Caco-2 (cell line): ENCODE measurements around the gene ABCB8. TPM values are rescaled to one million over a fixed set of nuclear protein-coding genes. Genes with fewer than 3 reads are reported as not detected.

Experiments used
- BruUV-seq: library from RNA; stranded (reverse); fragments of 400-500 nt; replicated peaks from 2 replicates; lab custom pipeline; 2021; lab: Mats Ljungman, UMichigan
- CTCF ChIA-PET: fragments of 300-600 bp; sonication (Branson Sonifier 250); formaldehyde crosslinking; loops from one replicate; lab custom pipeline; 2022; ENCODE audit warnings: antibody characterized with exemption; lab: Charles Lee
- POLR2A ChIA-PET: fragments of 300-600 bp; sonication (Branson Sonifier 250); formaldehyde crosslinking; loops from one replicate; lab custom pipeline; 2022; ENCODE audit warnings: antibody characterized with exemption; lab: Charles Lee
- DNase-seq, 2 experiments: peaks; one replicate each; pipeline versions ENCODE4 v3.0.0 to v3.0.0-alpha.2; 2020 to 2022
- H3K27me3 ChIP-seq: replicated peaks from 2 replicates; pipeline ENCODE4 v1.6.0; 2011; ENCODE audit warnings: low read length; ENCODE audit not compliant: control insufficient read depth, insufficient read depth
- H3K36me3 ChIP-seq: 2 replicates; pipeline ENCODE4 v1.5.1; 2011; ENCODE audit warnings: low read length; ENCODE audit not compliant: control insufficient read depth, insufficient read depth
- H3K4me1 ChIP-seq: fragments of 250-450 bp; sonication (Bioruptor Pico); 2 replicates; pipeline ENCODE4 v1.5.1; 2020; ENCODE audit warnings: mild to moderate bottlenecking
- H3K4me3 ChIP-seq: 2 replicates; pipeline ENCODE4 v1.5.1; 2011; ENCODE audit warnings: low read depth, mild to moderate bottlenecking, control low read depth, low read length
- H3K9me3 ChIP-seq: fragments of 250-450 bp; sonication (Bioruptor Pico); 2 replicates; pipeline ENCODE4 v1.5.1; 2020; ENCODE audit warnings: mild to moderate bottlenecking, moderate library complexity
- H3K27ac Mint-ChIP-seq: one replicate; pipeline ENCODE4 v1.8.0; 2022; ENCODE audit warnings: mixed read lengths; ENCODE audit not compliant: unreplicated experiment
- H3K27me3 Mint-ChIP-seq: one replicate; pipeline ENCODE4 v1.8.0; 2022; ENCODE audit warnings: mixed read lengths; ENCODE audit not compliant: insufficient read depth, unreplicated experiment
- H3K36me3 Mint-ChIP-seq: one replicate; pipeline ENCODE4 v1.8.0; 2022; ENCODE audit warnings: mild to moderate bottlenecking, mixed read lengths; ENCODE audit not compliant: insufficient read depth, unreplicated experiment
- H3K4me1 Mint-ChIP-seq: one replicate; pipeline ENCODE4 v1.8.0; 2022; ENCODE audit warnings: low read depth, mixed read lengths; ENCODE audit not compliant: unreplicated experiment
- H3K4me3 Mint-ChIP-seq: one replicate; pipeline ENCODE4 v1.8.0; 2022; ENCODE audit warnings: mild to moderate bottlenecking, moderate library complexity, mixed read lengths; ENCODE audit not compliant: unreplicated experiment
- H3K9me3 Mint-ChIP-seq: one replicate; pipeline ENCODE4 v1.8.0; 2022; ENCODE audit warnings: mixed read lengths; ENCODE audit not compliant: unreplicated experiment
- CTCF ChIP-seq, 2 experiments: fragments of 200-600 bp in 1 of 2; IDR thresholded peaks; 1 replicate in 1 of 2; 2 replicates in 1 of 2; pipeline versions ENCODE4 v1.5.1 to v1.8.0; 2011 to 2022; ENCODE audit warnings: antibody characterized with exemption in 1 of 2, control low read depth in 1 of 2, inconsistent platforms in 1 of 2, low read depth in 1 of 2, low read length in 1 of 2, mild to moderate bottlenecking in 1 of 2, moderate library complexity in 1 of 2; ENCODE audit not compliant: insufficient read depth in 1 of 2, severe bottlenecking in 1 of 2, unreplicated experiment in 1 of 2
- intact Hi-C: fragments of 100-400 bp; cut with micrococcal nuclease; formaldehyde crosslinking; loops from one replicate; pipeline ENCODE4 v1.10.0; 2022; ENCODE audit not compliant: unreplicated experiment
- total RNA-seq: library from RNA; stranded (reverse); gene quantifications from 2 replicates; pipeline ENCODE4 v1.2.3, GENCODE V29; 2022

The ABCB8 gene
- total RNA-seq, 1 experiment from 2014 or later: 30.8 TPM

GRCh38 chr7:151071032-151071866, 43.0 kb downstream of the ABCB8 start:
- Mint-ChIP-seq H3K27me3 (no peaks in the 10 kb centered on the region), H3K4me1 (no peaks in the 10 kb centered on the region), H3K27ac (no peak overlapping the region), H3K4me3 (no peak overlapping the region), H3K36me3 (peaks cover 93% of the 10 kb centered on the region), H3K9me3 (no peaks in the 10 kb centered on the region)
- H3K27me3 ChIP-seq: no peaks in the 10 kb centered on the region
- ChIA-PET CTCF (no interaction called here), POLR2A (interaction anchor here (1.2 kb wide), 1 partner anchor 8 kb away, joined by 3 read pairs; no protein-coding TSS in a partner anchor)
- DNase-seq: no peak
- H3K4me1 ChIP-seq: peaks cover 18% of the 10 kb centered on the region
- TF ChIP-seq CTCF (IDR thresholded peaks at IDR 0.05; ENCODE audit: insufficient read depth in 1 of 2, low read depth in 1 of 2, low read length in 1 of 2, severe bottlenecking in 1 of 2, unreplicated experiment in 1 of 2): no peak
- intact Hi-C loops: no loop called here
- H3K4me3 ChIP-seq: no peak overlapping the region
- no peaks in the 10 kb centered on the region for H3K9me3 ChIP-seq
- peaks cover 1% of the 10 kb centered on the region for H3K36me3 ChIP-seq
- BruUV-seq: no TSS peak

DNA sequence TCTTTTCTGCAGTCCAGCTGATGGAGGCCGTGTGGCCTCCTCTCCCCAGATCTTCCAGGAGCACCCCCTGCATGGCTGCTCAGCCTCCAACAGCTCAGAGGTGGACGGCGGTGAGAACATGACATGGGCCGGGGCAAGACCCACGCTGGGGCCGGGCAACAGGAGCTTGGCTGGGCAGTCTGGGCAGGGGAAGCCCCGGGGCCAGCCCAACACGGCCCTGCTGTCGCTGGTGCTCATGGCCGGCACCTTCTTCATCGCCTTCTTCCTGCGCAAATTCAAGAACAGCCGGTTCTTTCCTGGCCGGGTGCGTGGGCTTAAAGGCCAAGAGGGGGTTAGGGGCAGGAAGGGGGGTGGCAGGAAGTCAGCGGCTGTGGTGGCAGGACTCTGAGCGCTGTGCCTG, 45.7 kb downstream of the ABCB8 start:
- POLR2A ChIA-PET: no interaction called here
- H3K27ac Mint-ChIP-seq: no peak overlapping the region
- CTCF ChIA-PET: no interaction called here
- Histone ChIP-seq H3K36me3 (peaks cover 1% of the 10 kb centered on the region), H3K4me1 (0 out of 2 replicates have a peak, but pooled peaks cover 5% of the 10 kb centered on the region), H3K27me3 (no peaks in the 10 kb centered on the region), H3K9me3 (no peaks in the 10 kb centered on the region), H3K4me3 (no peak overlapping the region)
- H3K4me3 Mint-ChIP-seq: no peak overlapping the region
- H3K27me3 Mint-ChIP-seq: no peaks in the 10 kb centered on the region
- intact Hi-C loops: no loop called here
- BruUV-seq: no TSS peak
- no peaks in the 10 kb centered on the region for H3K4me1 Mint-ChIP-seq
- no peak for TF ChIP-seq CTCF (IDR thresholded peaks at IDR 0.05; ENCODE audit: insufficient read depth in 1 of 2, low read depth in 1 of 2, low read length in 1 of 2, severe bottlenecking in 1 of 2, unreplicated experiment in 1 of 2)
- H3K9me3 Mint-ChIP-seq: no peaks in the 10 kb centered on the region
- H3K36me3 Mint-ChIP-seq: peaks cover 95% of the 10 kb centered on the region
- no peak for DNase-seq

GRCh38 chr7:151074817-151075661, 46.8 kb downstream of the ABCB8 start:
- Mint-ChIP-seq H3K27ac (peak overlapping the region; percentile 51), H3K9me3 (no peaks in the 10 kb centered on the region), H3K4me3 (no peak overlapping the region), H3K36me3 (peaks cover 93% of the 10 kb centered on the region), H3K4me1 (no peaks in the 10 kb centered on the region), H3K27me3 (no peaks in the 10 kb centered on the region)
- Histone ChIP-seq H3K9me3 (no peaks in the 10 kb centered on the region), H3K4me3 (no peak overlapping the region), H3K4me1 (0 out of 2 replicates have a peak, but pooled peaks cover 5% of the 10 kb centered on the region), H3K36me3 (no peaks in the 10 kb centered on the region), H3K27me3 (no peaks in the 10 kb centered on the region)
- no TSS peak for BruUV-seq
- ChIA-PET POLR2A (no interaction called here), CTCF (no interaction called here)
- intact Hi-C loops: no loop called here
- TF ChIP-seq CTCF (IDR thresholded peaks at IDR 0.05; ENCODE audit: insufficient read depth in 1 of 2, low read depth in 1 of 2, low read length in 1 of 2, severe bottlenecking in 1 of 2, unreplicated experiment in 1 of 2): no peak
- DNase-seq: peak in 1 of 2 experiments; percentile 29
